Tibial nerve (tissue), 4 donors: ENCODE measurements around the gene ZNF813.
"Not testable (repeated sequence)": the region's sequence is repeated elsewhere in the genome, so short reads cannot be mapped to it uniquely, and the experiment has no call there.

ENCODE experiments used
- EP300 ChIP-seq, 2 donors: sonication (generic); formaldehyde crosslinking; IDR thresholded peaks; one replicate each; pipeline ENCODE4 v1.6.1; 2017; ENCODE audit warnings: antibody characterized with exemption in 2 of 2, mild to moderate bottlenecking in 1 of 2
- POLR2A ChIP-seq, 2 donors: fragments of 450-650 bp; IDR thresholded peaks; one replicate each; pipeline ENCODE4 v1.6.1; 2017; ENCODE audit warnings: antibody characterized with exemption in 2 of 2, mild to moderate bottlenecking in 2 of 2, moderate library complexity in 2 of 2
- TF ChIP-seq, protein P1 (sequence below), 5 experiments: fragments of 200-600 bp in 3 of 5; fragments of 450-650 bp in 2 of 5; sonication (generic) in 3 of 5; IDR thresholded peaks; one replicate each; pipeline ENCODE4 v1.5.1; 2016 to 2019; ENCODE audit warnings: antibody characterized with exemption in 5 of 5, mild to moderate bottlenecking in 3 of 5, moderate library complexity in 2 of 5

GRCh38 chr19:53443809-53444208 lies 23.7 kb upstream of the ZNF813 start:
- TF ChIP-seq, protein P1, sequence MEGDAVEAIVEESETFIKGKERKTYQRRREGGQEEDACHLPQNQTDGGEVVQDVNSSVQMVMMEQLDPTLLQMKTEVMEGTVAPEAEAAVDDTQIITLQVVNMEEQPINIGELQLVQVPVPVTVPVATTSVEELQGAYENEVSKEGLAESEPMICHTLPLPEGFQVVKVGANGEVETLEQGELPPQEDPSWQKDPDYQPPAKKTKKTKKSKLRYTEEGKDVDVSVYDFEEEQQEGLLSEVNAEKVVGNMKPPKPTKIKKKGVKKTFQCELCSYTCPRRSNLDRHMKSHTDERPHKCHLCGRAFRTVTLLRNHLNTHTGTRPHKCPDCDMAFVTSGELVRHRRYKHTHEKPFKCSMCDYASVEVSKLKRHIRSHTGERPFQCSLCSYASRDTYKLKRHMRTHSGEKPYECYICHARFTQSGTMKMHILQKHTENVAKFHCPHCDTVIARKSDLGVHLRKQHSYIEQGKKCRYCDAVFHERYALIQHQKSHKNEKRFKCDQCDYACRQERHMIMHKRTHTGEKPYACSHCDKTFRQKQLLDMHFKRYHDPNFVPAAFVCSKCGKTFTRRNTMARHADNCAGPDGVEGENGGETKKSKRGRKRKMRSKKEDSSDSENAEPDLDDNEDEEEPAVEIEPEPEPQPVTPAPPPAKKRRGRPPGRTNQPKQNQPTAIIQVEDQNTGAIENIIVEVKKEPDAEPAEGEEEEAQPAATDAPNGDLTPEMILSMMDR (IDR thresholded peaks at IDR 0.05) = not testable (repeated sequence)
- TF ChIP-seq POLR2A, EP300 (IDR thresholded peaks at IDR 0.05): not testable (repeated sequence)
